K562 (cell line): ENCODE data around the gene DKKL1.

Source experiments
- HES1 ChIP-seq: fragments of 450-650 bp; IDR thresholded peaks from 2 replicates; pipeline ENCODE4 v1.6.1; 2016; ENCODE audit warnings: low read depth, mild to moderate bottlenecking, moderate library complexity
- MCM5 ChIP-seq: fragments of 450-650 bp; IDR thresholded peaks from 2 replicates; pipeline ENCODE4 v1.6.1; 2016; ENCODE audit warnings: low read depth
- POLR2A ChIP-seq: fragments of 450-650 bp; conservative IDR thresholded peaks from 2 replicates; pipeline ENCODE4 v1.6.1; 2016
- PRPF4 ChIP-seq: fragments of 200-400 bp; formaldehyde crosslinking; IDR thresholded peaks from one replicate; pipeline ENCODE4 v1.6.1; 2017; ENCODE audit warnings: low read length, low read depth, mild to moderate bottlenecking; ENCODE audit not compliant: insufficient read depth, poor library complexity, severe bottlenecking
- RNF219 ChIP-seq: fragments of 250-450 bp; sonication (Bioruptor Pico); IDR thresholded peaks from 2 replicates; pipeline ENCODE4 v1.5.0; 2022; ENCODE audit warnings: mild to moderate bottlenecking
- TBL1XR1 ChIP-seq, 2 experiments: IDR thresholded peaks; 2 replicates each; pipeline ENCODE4 v1.6.1; 2012; ENCODE audit warnings: improper control_type of control experiment in 2 of 2, low read length in 2 of 2, mild to moderate bottlenecking in 1 of 2
- ZNF24 ChIP-seq: fragments of 450-650 bp; IDR thresholded peaks from 2 replicates; pipeline ENCODE4 v1.6.1; 2016

- no peak for TF ChIP-seq ZNF24
- no peak for TF ChIP-seq TBL1XR1 (IDR thresholded peaks at IDR 0.05; ENCODE audit: low read length in 2 of 2)
- TF ChIP-seq POLR2A: no peak
- TF ChIP-seq MCM5: no peak
- no peak for TF ChIP-seq PRPF4
- TF ChIP-seq RNF219: no peak
- no peak for TF ChIP-seq HES1
These were observed 6.5 kb upstream of the DKKL1 start for GRCh38 chr19:49357186-49357585.
